PC-9 (cell line): ENCODE results near the gene TSPAN14. TPM values are rescaled to one million over a fixed set of nuclear protein-coding genes. Genes with fewer than 3 reads are reported as not detected.

Source experiments
- BruUV-seq: library from RNA; stranded (reverse); fragments of 400-500 nt; replicated peaks from 2 replicates; lab custom pipeline; 2021; lab: Mats Ljungman, UMichigan
- CTCF ChIA-PET: fragments of 300-600 bp; sonication (Branson Sonifier 250); formaldehyde crosslinking; loops from one replicate; lab custom pipeline; 2022; ENCODE audit warnings: antibody characterized with exemption; lab: Charles Lee
- POLR2A ChIA-PET: fragments of 300-600 bp; sonication (Branson Sonifier 250); formaldehyde crosslinking; loops from one replicate; lab custom pipeline; 2022; ENCODE audit warnings: antibody characterized with exemption; ENCODE audit not compliant: unreplicated experiment; lab: Charles Lee
- DNase-seq, 2 experiments: peaks; one replicate each; pipeline versions ENCODE4 v3.0.0 to v3.0.0-alpha.2; 2015 to 2022; ENCODE audit warnings: mixed read lengths in 1 of 2
- H2AFZ ChIP-seq: fragments of 200-600 bp; sonication (generic); 2 replicates; pipeline ENCODE4 v1.8.1; 2017; ENCODE audit warnings: antibody characterized with exemption
- H3F3A ChIP-seq: fragments of 200-600 bp; sonication (generic); 2 replicates; pipeline ENCODE4 v1.8.1; 2017; ENCODE audit warnings: antibody characterized with exemption, mild to moderate bottlenecking, low read depth; ENCODE audit not compliant: insufficient read depth
- H3K27ac ChIP-seq: fragments of 200-600 bp; sonication (generic); 2 replicates; pipeline ENCODE4 v1.6.1; 2016; ENCODE audit warnings: mixed run types
- H3K27me3 ChIP-seq: fragments of 200-600 bp; sonication (generic); 2 replicates; pipeline ENCODE4 v1.6.1; 2016; ENCODE audit warnings: low read depth, mixed run types; ENCODE audit not compliant: insufficient read depth
- H3K36me3 ChIP-seq: fragments of 200-600 bp; sonication (generic); 2 replicates; pipeline ENCODE4 v1.6.1; 2016; ENCODE audit warnings: low read depth, mixed run types
- H3K4me1 ChIP-seq: fragments of 200-600 bp; sonication (generic); replicated peaks from 2 replicates; pipeline ENCODE4 v1.6.1; 2016; ENCODE audit warnings: mixed run types; ENCODE audit not compliant: insufficient read depth
- H3K4me2 ChIP-seq: fragments of 200-600 bp; sonication (generic); 2 replicates; pipeline ENCODE4 v1.6.1; 2017; ENCODE audit warnings: mixed run types
- H3K4me3 ChIP-seq: fragments of 200-600 bp; sonication (generic); 2 replicates; pipeline ENCODE4 v1.6.1; 2016; ENCODE audit warnings: mixed run types
- H3K79me2 ChIP-seq: fragments of 200-600 bp; sonication (generic); 2 replicates; pipeline ENCODE4 v1.6.1; 2017; ENCODE audit warnings: low read depth, mixed run types
- H3K9me2 ChIP-seq: fragments of 200-600 bp; sonication (generic); 2 replicates; pipeline ENCODE4 v1.8.1; 2017; ENCODE audit warnings: mild to moderate bottlenecking; ENCODE audit not compliant: insufficient read depth
- H3K9me3 ChIP-seq: fragments of 200-600 bp; sonication (generic); 2 replicates; pipeline ENCODE4 v1.8.1; 2016; ENCODE audit warnings: low read depth; ENCODE audit not compliant: insufficient read depth
- H4K20me1 ChIP-seq: fragments of 200-600 bp; sonication (generic); 2 replicates; pipeline ENCODE4 v1.8.1; 2017; ENCODE audit not compliant: insufficient read depth
- CTCF ChIP-seq: fragments of 200-600 bp; sonication (generic); conservative IDR thresholded peaks from 2 replicates; pipeline ENCODE4 v1.6.1; 2017; ENCODE audit warnings: mixed run types, antibody characterized with exemption, mild to moderate bottlenecking, moderate library complexity
- EZH2 ChIP-seq: fragments of 200-600 bp; sonication (generic); IDR thresholded peaks from 2 replicates; pipeline ENCODE4 v1.8.0; 2017; ENCODE audit warnings: antibody characterized with exemption, low read depth
- intact Hi-C: fragments of 100-400 bp; cut with micrococcal nuclease; formaldehyde crosslinking; loops from one replicate; pipeline ENCODE4 v1.10.0; 2022; ENCODE audit not compliant: unreplicated experiment
- total RNA-seq: library from RNA; stranded (reverse); gene quantifications from 2 replicates; pipeline ENCODE4 v1.2.3, GENCODE V29; 2021

TSPAN14 gene
- total RNA-seq, 1 experiment from 2014 or later, result 135 TPM

DNA sequence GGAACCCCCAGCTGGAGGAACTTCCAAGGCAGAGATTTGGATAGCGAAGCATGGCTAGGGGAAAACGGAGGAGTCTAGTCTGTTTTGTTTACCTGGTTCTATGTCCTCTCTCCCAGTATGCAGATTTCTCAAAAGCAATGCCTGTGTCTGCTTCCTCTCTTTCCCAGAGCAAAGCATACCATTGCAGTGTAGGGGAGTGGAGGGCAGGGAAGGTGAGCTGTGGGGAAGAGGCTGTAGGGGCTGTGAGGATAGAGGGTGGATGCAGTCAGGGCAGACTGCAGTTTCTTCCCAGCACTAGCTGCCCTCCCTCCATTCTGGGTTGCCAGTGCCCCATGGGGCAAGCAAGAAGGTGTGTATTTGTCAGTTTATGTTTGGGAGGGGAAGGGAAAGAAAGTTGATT is 16.9 kb upstream of the TSPAN14 start:
- DNase-seq, result no peak
- Histone ChIP-seq H3K36me3 (0 out of 2 replicates have a peak, but pooled peaks cover 1% of the 10 kb centered on the region), H3F3A (peaks cover 35% of the 10 kb centered on the region), H2AFZ (no peak overlapping the region), H3K27me3 (no peaks in the 10 kb centered on the region), H3K4me2 (peak overlapping the region; percentile 24), H3K4me3 (no peak overlapping the region), H3K9me2 (no peaks in the 10 kb centered on the region), H3K9me3 (no peaks in the 10 kb centered on the region), H3K79me2 (no peaks in the 10 kb centered on the region), H3K27ac (peak overlapping the region; percentile 68), H3K4me1 (peaks cover 37% of the 10 kb centered on the region), H4K20me1 (no peaks in the 10 kb centered on the region)
- ChIA-PET POLR2A (no interaction called here), CTCF (no interaction called here)
- intact Hi-C loops, result no loop called here
- TF ChIP-seq CTCF (no peak), EZH2 (no peak)
- BruUV-seq, result no TSS peak

DNA sequence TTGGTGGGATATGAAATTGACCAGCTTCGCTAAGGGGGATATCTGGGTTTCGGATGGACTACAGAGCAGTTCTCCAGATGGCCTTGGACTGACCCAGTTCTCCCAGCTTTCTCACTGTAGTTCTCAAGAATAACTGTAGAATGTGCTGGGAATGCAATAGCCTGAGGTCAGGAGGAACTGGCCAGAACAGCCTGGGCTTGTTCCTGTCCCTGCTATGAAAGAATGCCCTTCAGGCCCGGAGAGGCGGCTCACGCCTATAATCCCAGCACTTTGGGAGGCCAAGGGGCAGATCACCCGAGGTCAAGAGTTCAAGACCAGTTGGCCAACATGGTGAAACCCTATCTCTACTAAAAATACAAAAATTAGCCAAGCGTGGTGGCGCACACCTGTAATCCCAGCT is 12.3 kb upstream of the TSPAN14 start:
- Histone ChIP-seq H3K9me2 (no peaks in the 10 kb centered on the region), H3K4me2 (no peak overlapping the region), H4K20me1 (no peaks in the 10 kb centered on the region), H3F3A (peaks cover 27% of the 10 kb centered on the region), H3K27ac (no peak overlapping the region), H3K36me3 (no peaks in the 10 kb centered on the region), H3K4me3 (no peak overlapping the region), H3K4me1 (peaks cover 46% of the 10 kb centered on the region), H3K27me3 (no peaks in the 10 kb centered on the region), H3K9me3 (no peaks in the 10 kb centered on the region), H3K79me2 (no peaks in the 10 kb centered on the region), H2AFZ (no peak overlapping the region)
- ChIA-PET CTCF (interaction anchor here (1.7 kb wide), 1 partner anchor 12 kb away, joined by 14 read pairs; no protein-coding TSS in a partner anchor), POLR2A (no interaction called here)
- no peak for TF ChIP-seq CTCF
- no peak for TF ChIP-seq EZH2
- DNase-seq, result no peak
- no TSS peak for BruUV-seq
- intact Hi-C loops, result loop anchor here (5.0 kb wide), 3 partner anchors 155 to 255 kb away; no protein-coding TSS in a partner anchor

DNA sequence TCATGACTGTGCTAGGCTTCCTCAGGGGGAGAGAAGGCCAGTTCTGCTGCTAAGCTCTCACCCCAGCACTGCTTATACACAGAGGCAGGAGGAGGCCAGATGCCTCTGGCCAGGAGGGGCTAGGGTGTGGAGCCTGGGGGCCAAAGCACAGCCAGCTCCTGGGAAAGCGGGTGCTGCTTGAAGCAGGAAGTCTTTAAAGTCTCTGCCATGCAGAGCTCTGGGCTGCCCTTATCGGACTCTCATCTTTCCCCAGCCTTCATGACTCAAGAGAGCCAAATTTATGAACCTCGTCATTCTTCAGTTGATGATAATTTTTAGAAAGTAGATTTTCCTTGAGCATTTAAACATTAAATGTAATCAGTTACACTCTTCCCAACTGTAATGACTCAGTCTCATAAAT is 11.2 kb upstream of the TSPAN14 start:
- no peak overlapping the region for H3K27ac ChIP-seq
- no peak overlapping the region for H3K4me3 ChIP-seq
- no peaks in the 10 kb centered on the region for H3K36me3 ChIP-seq
- H3K9me2 ChIP-seq, result no peaks in the 10 kb centered on the region
- peaks cover 16% of the 10 kb centered on the region; the same call in 1 of the 2 replicates for H3F3A ChIP-seq
- BruUV-seq, result no TSS peak
- ChIA-PET POLR2A (no interaction called here), CTCF (interaction anchor here (1.7 to 4.5 kb wide), 2 partner anchors 13 to 63 kb away, joined by 14 to 46 read pairs; no protein-coding TSS in a partner anchor)
- no peak overlapping the region for H2AFZ ChIP-seq
- no peaks in the 10 kb centered on the region for H3K27me3 ChIP-seq
- no peaks in the 10 kb centered on the region for H3K9me3 ChIP-seq
- H3K4me2 ChIP-seq, result no peak overlapping the region
- intact Hi-C loops, result loop anchor here (5.0 kb wide), 3 partner anchors 154 to 254 kb away; no protein-coding TSS in a partner anchor
- no peak for DNase-seq
- TF ChIP-seq CTCF, result no peak
- TF ChIP-seq EZH2, result no peak
- H4K20me1 ChIP-seq, result no peaks in the 10 kb centered on the region
- H3K4me1 ChIP-seq, result peaks cover 36% of the 10 kb centered on the region
- no peaks in the 10 kb centered on the region for H3K79me2 ChIP-seq
